Measurements from ENCODE around the gene RB1. TPM values are rescaled to one million over a fixed set of nuclear protein-coding genes. Genes with fewer than 3 reads are reported as not detected.

RB1 gene
- total and polyA plus RNA-seq, 2 donors (not counting 1 experiment from before 2014, with no cell fraction given) = 24.0 to 70.4 TPM

DNA sequence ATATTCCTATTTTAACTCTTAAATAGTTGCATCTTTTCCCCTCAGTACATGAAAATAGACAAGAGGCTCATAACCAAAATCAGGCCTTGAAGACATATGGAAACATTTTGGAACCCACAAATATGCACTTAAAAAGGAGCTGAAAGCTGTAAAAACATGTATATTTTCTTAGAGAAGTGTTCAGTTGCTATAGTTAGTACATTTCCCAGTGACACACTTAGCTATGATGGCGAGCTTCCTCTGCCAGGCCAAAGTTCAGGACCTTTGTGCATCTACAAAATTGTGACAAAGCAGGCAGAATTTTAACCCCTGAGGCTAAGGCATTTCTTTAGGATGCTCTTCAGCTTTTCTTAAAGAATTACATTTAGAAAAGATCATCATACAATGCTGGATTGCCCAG, 174.8 kb downstream of the RB1 start:
- ChIA-PET POLR2A (no interaction called here), CTCF (no interaction called here)
- Histone ChIP-seq H3K79me2 (ENCODE audit: control insufficient read depth, insufficient read depth, low read length) (no peaks in the 10 kb centered on the region), H3K4me2 (replicated peaks; ENCODE audit: low read depth, low read length, poor library complexity, severe bottlenecking) (no peak overlapping the region), H3K27ac (ENCODE audit: low read length in 2 of 2) (no peak overlapping the region), H3K36me3 (replicated peaks in 1 of 2; ENCODE audit: control extremely low read depth in 1 of 2, control insufficient read depth in 1 of 2, extremely low read depth in 1 of 2, insufficient read depth in 2 of 2, low read length in 1 of 2) (peaks cover 14 to 28% of the 10 kb centered on the region in 2 experiments), H4K20me1 (ENCODE audit: control insufficient read depth, insufficient read depth, low read length, poor library complexity, severe bottlenecking) (peaks cover 4% of the 10 kb centered on the region), H3K27me3 (replicated peaks in 1 of 4; ENCODE audit: control extremely low read depth in 1 of 4, control insufficient read depth in 3 of 4, insufficient read depth in 4 of 4, low read length in 3 of 4) (no peaks in the 10 kb centered on the region), H2AFZ (ENCODE audit: insufficient read depth, low read depth, low read length, poor library complexity, severe bottlenecking) (no peak overlapping the region), H3K9ac (ENCODE audit: low read length) (no peak overlapping the region), H3K4me1 (ENCODE audit: control insufficient read depth in 2 of 2, insufficient read depth in 2 of 2, low read length in 2 of 2) (no peaks in the 10 kb centered on the region), H3K4me3 (ENCODE audit: control extremely low read depth in 1 of 5, extremely low read depth in 1 of 5, insufficient read depth in 1 of 5, low read depth in 2 of 5, low read length in 4 of 5) (no peak overlapping the region), H3K9me3 (ENCODE audit: control extremely low read depth in 1 of 3, control insufficient read depth in 2 of 3, insufficient read depth in 1 of 3, low read length in 2 of 3) (no peaks in the 10 kb centered on the region)
- ATAC-seq (ENCODE audit: low read depth) (no peak), DNase-seq (no peak)
- H3K9me3 Mint-ChIP-seq (ENCODE audit: insufficient read depth) = no peaks in the 10 kb centered on the region
- intact Hi-C loops (cut with micrococcal nuclease) = no loop called here
- peaks cover 17% of the 10 kb centered on the region for H3K4me1 Mint-ChIP-seq
- no peak for TF ChIP-seq EZH2 (IDR thresholded peaks at IDR 0.05; ENCODE audit: borderline replicate concordance, insufficient read depth, low read depth, low read length, poor library complexity, severe bottlenecking)
- TF ChIP-seq, protein P1, sequence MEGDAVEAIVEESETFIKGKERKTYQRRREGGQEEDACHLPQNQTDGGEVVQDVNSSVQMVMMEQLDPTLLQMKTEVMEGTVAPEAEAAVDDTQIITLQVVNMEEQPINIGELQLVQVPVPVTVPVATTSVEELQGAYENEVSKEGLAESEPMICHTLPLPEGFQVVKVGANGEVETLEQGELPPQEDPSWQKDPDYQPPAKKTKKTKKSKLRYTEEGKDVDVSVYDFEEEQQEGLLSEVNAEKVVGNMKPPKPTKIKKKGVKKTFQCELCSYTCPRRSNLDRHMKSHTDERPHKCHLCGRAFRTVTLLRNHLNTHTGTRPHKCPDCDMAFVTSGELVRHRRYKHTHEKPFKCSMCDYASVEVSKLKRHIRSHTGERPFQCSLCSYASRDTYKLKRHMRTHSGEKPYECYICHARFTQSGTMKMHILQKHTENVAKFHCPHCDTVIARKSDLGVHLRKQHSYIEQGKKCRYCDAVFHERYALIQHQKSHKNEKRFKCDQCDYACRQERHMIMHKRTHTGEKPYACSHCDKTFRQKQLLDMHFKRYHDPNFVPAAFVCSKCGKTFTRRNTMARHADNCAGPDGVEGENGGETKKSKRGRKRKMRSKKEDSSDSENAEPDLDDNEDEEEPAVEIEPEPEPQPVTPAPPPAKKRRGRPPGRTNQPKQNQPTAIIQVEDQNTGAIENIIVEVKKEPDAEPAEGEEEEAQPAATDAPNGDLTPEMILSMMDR (IDR thresholded peaks at IDR 0.05) = no peak
- no peak overlapping the region for H3K4me3 Mint-ChIP-seq
- no peak overlapping the region for H3K27ac Mint-ChIP-seq
- WGBS (ENCODE audit: insufficient coverage) = 80% methylated on average over 1 of the region's 1 CpG
- H3K27me3 Mint-ChIP-seq = no peaks in the 10 kb centered on the region

DNA sequence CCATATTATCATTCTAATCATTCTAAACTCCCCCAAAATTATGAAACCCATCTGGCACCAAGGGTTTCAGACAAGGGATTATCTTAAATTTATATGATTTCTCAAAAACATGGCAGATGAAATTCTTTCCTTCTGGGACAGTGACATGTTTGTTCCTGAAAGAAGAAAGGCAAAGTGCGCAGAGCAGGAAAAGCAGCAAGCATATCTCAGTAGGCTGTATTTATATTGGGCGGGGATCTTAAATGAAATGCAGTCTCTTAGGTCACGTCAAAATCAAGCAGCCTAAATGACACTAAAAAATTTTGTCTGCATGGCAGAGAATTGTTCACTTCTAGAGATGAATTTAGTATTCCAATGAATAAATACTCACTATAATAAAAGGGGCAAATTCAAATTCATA, 180.0 kb downstream of the RB1 start:
- H3K36me3 ChIP-seq (replicated peaks in 1 of 2; ENCODE audit: control extremely low read depth in 1 of 2, control insufficient read depth in 1 of 2, extremely low read depth in 1 of 2, insufficient read depth in 2 of 2, low read length in 1 of 2) = peaks cover 13% of the 10 kb centered on the region in 2 experiments
- H3K27me3 ChIP-seq (replicated peaks in 1 of 4; ENCODE audit: control extremely low read depth in 1 of 4, control insufficient read depth in 3 of 4, insufficient read depth in 4 of 4, low read length in 3 of 4) = no peaks in the 10 kb centered on the region
- H3K4me1 Mint-ChIP-seq = peaks cover 13% of the 10 kb centered on the region
- no peak overlapping the region for H3K4me2 ChIP-seq (replicated peaks; ENCODE audit: low read depth, low read length, poor library complexity, severe bottlenecking)
- no peak overlapping the region for H3K9ac ChIP-seq (ENCODE audit: low read length)
- peaks cover 0 to 9% (median 3%) of the 10 kb centered on the region in 3 donors for H3K9me3 ChIP-seq (ENCODE audit: control extremely low read depth in 1 of 3, control insufficient read depth in 2 of 3, insufficient read depth in 1 of 3, low read length in 2 of 3)
- peaks cover 4% of the 10 kb centered on the region for H4K20me1 ChIP-seq (ENCODE audit: control insufficient read depth, insufficient read depth, low read length, poor library complexity, severe bottlenecking)
- intact Hi-C loops (cut with micrococcal nuclease) = no loop called here
- no peak overlapping the region for H3K27ac ChIP-seq (ENCODE audit: low read length in 2 of 2)
- 100% methylated on average over 1 of the region's 3 CpGs for WGBS (ENCODE audit: insufficient coverage)
- TF ChIP-seq, protein P1 (IDR thresholded peaks at IDR 0.05) = no peak
- no peak for TF ChIP-seq EZH2 (IDR thresholded peaks at IDR 0.05; ENCODE audit: borderline replicate concordance, insufficient read depth, low read depth, low read length, poor library complexity, severe bottlenecking)
- no peaks in the 10 kb centered on the region for H3K79me2 ChIP-seq (ENCODE audit: control insufficient read depth, insufficient read depth, low read length)
- no peak overlapping the region for H2AFZ ChIP-seq (ENCODE audit: insufficient read depth, low read depth, low read length, poor library complexity, severe bottlenecking)
- H3K4me3 ChIP-seq (ENCODE audit: control extremely low read depth in 1 of 5, extremely low read depth in 1 of 5, insufficient read depth in 1 of 5, low read depth in 2 of 5, low read length in 4 of 5) = no peak overlapping the region
- POLR2A ChIA-PET = no interaction called here
- no peaks in the 10 kb centered on the region for H3K27me3 Mint-ChIP-seq
- DNase-seq (no peak), ATAC-seq (ENCODE audit: low read depth) (no peak)
- H3K4me1 ChIP-seq (ENCODE audit: control insufficient read depth in 2 of 2, insufficient read depth in 2 of 2, low read length in 2 of 2) = peaks cover 6% of the 10 kb centered on the region in 2 donors
- CTCF ChIA-PET = no interaction called here
- no peaks in the 10 kb centered on the region for H3K9me3 Mint-ChIP-seq (ENCODE audit: insufficient read depth)
- no peak overlapping the region for H3K27ac Mint-ChIP-seq
- H3K4me3 Mint-ChIP-seq = no peak overlapping the region

Data from B cell (primary cell).